GM21390 (cell line): ENCODE results near the gene TRIM38.

Experiments
- ATAC-seq: cut with Tn5 transposase; IDR thresholded peaks from one replicate; pipeline ENCODE4 v1.9.1; 2021; ENCODE audit not compliant: unreplicated experiment

Gene TRIM38

GRCh38 chr6:26025894-26026832 lies 63.6 kb downstream of the TRIM38 start:
- ATAC-seq: peak; percentile 35

GRCh38 chr6:26026833-26027490 lies 64.4 kb downstream of the TRIM38 start:
- ATAC-seq: peak; percentile 46

- no peak for ATAC-seq
Measured at GRCh38 chr6:26027491-26028211, 65.0 kb downstream of the TRIM38 start.

- no peak for ATAC-seq
Measured at GRCh38 chr6:26028212-26028745, 65.7 kb downstream of the TRIM38 start.

GRCh38 chr6:26028746-26029569 lies 66.4 kb downstream of the TRIM38 start:
- no peak for ATAC-seq

- ATAC-seq: no peak
Measured at GRCh38 chr6:26029570-26029856, 66.9 kb downstream of the TRIM38 start.

- no peak for ATAC-seq
Measured at GRCh38 chr6:26029857-26030653, 67.5 kb downstream of the TRIM38 start.

GRCh38 chr6:26030716-26031115 lies 68.1 kb downstream of the TRIM38 start:
- no peak for ATAC-seq

GRCh38 chr6:26031151-26031594 lies 68.6 kb downstream of the TRIM38 start:
- no peak for ATAC-seq

- ATAC-seq: peak; percentile 45
Measured at GRCh38 chr6:26031595-26032339, 69.2 kb downstream of the TRIM38 start.

- ATAC-seq: no peak
Measured at GRCh38 chr6:26032340-26033084, 69.9 kb downstream of the TRIM38 start.

GRCh38 chr6:26033085-26033940 lies 70.7 kb downstream of the TRIM38 start:
- ATAC-seq: peak; percentile 61

- ATAC-seq: no peak
Measured at GRCh38 chr6:26033941-26034354, 71.3 kb downstream of the TRIM38 start.

GRCh38 chr6:26034905-26035304 lies 72.3 kb downstream of the TRIM38 start:
- no peak for ATAC-seq
